ENCODE data around the gene AMIGO1.

The AMIGO1 gene

DNA sequence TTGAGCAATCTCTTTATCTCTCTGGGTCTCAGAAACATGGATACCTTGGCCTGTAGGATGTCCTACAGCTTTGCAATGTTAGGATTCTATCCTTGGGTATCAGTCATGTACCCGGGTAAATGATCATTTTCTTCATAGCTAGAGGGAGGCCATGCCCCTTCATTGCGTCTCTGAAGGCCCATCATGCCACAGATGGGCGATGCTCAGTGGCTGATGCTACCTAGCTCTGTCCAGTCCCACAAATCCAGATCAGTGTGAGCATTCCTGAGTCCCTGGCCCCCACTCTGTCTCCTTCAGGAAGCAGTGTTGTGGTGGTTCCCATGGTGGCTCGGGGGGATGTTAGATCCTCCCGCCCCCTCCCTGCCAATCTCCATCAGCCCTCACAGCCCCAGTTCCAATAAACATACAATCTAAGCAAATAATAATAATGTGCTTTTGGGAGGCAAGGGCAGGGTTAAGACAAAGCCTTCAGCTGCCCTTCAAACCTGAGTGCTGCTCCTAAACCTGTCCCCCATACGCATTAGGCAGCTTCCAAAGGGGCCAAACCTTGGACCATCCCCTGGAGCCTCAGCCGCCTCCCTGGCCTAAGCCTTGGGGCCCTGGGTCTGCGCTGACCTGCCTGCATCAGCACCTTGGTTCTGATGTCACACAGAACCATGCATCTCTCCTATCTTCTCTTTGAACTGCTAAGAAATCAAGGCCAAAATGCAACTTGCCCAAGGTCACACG is 29.5 kb upstream of the AMIGO1 start:
- no peak for DNase-seq (ENCODE audit: low read depth)
- TF ChIP-seq, protein P1, sequence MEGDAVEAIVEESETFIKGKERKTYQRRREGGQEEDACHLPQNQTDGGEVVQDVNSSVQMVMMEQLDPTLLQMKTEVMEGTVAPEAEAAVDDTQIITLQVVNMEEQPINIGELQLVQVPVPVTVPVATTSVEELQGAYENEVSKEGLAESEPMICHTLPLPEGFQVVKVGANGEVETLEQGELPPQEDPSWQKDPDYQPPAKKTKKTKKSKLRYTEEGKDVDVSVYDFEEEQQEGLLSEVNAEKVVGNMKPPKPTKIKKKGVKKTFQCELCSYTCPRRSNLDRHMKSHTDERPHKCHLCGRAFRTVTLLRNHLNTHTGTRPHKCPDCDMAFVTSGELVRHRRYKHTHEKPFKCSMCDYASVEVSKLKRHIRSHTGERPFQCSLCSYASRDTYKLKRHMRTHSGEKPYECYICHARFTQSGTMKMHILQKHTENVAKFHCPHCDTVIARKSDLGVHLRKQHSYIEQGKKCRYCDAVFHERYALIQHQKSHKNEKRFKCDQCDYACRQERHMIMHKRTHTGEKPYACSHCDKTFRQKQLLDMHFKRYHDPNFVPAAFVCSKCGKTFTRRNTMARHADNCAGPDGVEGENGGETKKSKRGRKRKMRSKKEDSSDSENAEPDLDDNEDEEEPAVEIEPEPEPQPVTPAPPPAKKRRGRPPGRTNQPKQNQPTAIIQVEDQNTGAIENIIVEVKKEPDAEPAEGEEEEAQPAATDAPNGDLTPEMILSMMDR (IDR thresholded peaks at IDR 0.05; ENCODE audit: low read depth, low read length, missing control alignments) = no peak
- H3K4me3 ChIP-seq (ENCODE audit: low read depth, low read length) = no peak overlapping the region
- in situ Hi-C loops (cut with HindIII; ENCODE audit: low sequenced_read_pairs) = loop anchor here (5.0 to 10.0 kb wide), 3 partner anchors 47 to 228 kb away; partner anchors contain the start of gene CYB561D1

DNA sequence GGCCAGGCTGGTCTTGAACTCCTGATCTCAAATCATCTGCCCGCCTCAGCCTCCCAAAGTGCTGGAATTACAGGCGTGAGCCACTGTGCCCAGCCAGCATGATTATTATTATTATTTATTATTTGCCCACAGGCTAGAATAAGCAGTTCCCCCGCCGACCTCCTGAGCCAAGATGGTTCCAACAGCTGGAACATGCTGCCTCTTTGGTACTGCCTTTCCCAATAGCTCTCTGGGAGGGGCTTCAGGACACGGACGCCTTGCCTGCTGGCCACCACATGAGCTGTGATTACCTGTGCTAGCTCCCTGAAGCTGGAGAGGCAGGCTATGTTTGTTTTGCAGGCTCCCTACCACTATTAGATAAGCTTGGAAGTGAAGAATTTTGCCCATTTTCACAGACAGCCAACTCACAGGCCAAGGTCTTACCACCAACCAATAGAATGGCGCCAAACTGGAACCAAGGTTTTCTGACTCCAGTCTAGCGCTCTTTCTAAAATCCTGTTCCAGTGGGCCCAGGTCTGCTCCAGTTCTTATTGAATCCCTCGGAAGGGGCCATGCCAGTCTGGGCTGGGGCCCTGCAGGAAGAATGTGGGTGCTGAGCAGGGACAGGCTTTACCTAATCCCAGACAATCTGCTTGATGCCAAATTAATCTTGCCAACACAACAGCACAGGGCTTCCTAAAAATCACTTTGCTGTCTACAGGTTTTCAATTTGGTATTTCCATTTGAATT is 28.1 kb upstream of the AMIGO1 start:
- no peak overlapping the region for H3K4me3 ChIP-seq (ENCODE audit: low read depth, low read length)
- TF ChIP-seq, protein P1 (IDR thresholded peaks at IDR 0.05; ENCODE audit: low read depth, low read length, missing control alignments) = no peak
- in situ Hi-C loops (cut with HindIII; ENCODE audit: low sequenced_read_pairs) = loop anchor here (5.0 to 10.0 kb wide), 3 partner anchors 45 to 230 kb away; partner anchors contain the start of gene CYB561D1
- DNase-seq (ENCODE audit: low read depth) = no peak

DNA sequence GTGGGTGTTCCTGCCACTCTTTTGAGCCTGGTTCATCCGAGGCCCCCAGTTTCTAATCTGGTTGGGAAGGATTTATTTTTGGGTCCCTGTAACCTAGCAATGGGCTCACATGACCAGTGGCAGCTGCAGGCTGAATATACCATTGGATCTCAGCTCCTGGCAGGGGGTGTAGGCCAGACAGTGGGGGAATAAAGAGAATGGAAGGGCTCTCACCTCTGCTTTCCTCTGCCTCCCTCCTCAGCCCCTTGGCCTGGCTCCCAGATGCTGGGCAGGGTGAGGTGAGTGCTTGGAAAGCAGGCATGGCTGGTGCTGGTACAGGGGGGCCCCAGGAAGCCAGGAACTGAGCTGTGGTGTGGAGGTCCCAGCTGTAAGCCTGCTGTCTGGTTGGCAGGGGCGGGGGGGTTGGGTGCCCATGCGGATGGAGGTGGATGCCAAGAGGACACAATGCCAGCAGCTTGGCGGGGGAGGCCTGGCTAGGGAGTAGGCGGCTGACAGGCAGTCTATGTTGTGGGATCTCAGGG is 26.5 kb upstream of the AMIGO1 start:
- no peak for DNase-seq (ENCODE audit: low read depth)
- in situ Hi-C loops (cut with HindIII; ENCODE audit: low sequenced_read_pairs) = loop anchor here (5.0 to 10.0 kb wide), 3 partner anchors 44 to 231 kb away; partner anchors contain the start of gene CYB561D1
- TF ChIP-seq, protein P1 (IDR thresholded peaks at IDR 0.05; ENCODE audit: low read depth, low read length, missing control alignments) = no peak
- H3K4me3 ChIP-seq (ENCODE audit: low read depth, low read length) = no peak overlapping the region

DNA sequence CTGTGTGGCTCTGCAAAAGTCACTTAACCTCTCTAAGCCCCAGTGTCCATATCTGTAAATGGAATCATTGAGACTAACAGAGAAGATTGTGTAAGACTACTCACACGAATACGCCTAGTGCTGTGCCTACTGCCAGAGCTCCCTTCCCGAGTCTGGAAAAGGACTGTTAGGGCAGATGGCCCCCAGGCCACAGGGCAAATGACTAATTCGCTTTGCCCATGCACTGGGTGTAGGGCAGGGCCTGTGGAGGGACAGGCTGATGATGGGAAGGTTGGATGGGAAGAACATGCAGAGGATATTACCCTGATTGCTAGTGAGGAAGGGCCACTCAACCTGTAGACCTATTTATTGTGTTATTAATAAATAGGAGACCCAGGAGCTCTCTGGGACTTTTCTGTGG is 26.0 kb upstream of the AMIGO1 start:
- DNase-seq (ENCODE audit: low read depth) = no peak
- in situ Hi-C loops (cut with HindIII; ENCODE audit: low sequenced_read_pairs) = loop anchor here (5.0 to 10.0 kb wide), 3 partner anchors 43 to 232 kb away; partner anchors contain the start of gene CYB561D1
- H3K4me3 ChIP-seq (ENCODE audit: low read depth, low read length) = no peak overlapping the region
- TF ChIP-seq, protein P1 (IDR thresholded peaks at IDR 0.05; ENCODE audit: low read depth, low read length, missing control alignments) = no peak

DNA sequence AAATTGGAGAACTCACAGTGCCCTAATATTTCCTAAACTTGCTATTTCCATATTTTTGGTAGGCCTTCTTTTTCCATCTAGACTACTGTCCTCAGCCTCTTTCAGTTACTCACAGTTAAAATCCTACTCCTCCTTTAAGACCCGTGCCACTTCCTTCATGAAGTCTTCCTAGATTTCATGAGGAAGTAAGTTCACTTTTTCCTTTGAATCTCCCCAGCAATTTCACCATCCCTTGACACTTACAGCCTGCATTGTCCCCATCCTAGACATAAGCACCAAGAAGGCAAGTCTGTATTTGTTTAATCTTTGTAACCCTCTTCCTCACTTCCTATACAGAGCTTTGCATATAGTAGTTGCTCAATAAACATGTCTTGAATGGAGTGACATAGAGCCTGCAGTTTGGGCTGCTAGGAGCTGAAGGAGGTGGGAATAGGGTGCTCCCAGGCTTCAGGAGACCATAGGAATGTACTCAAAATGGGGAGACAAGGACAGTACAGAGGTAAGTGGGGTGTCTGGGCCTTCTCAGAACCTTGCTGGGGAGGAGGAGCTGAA is 24.9 kb upstream of the AMIGO1 start:
- DNase-seq (ENCODE audit: low read depth) = no peak
- in situ Hi-C loops (cut with HindIII; ENCODE audit: low sequenced_read_pairs) = loop anchor here (10.0 kb wide), 1 partner anchor 110 kb away; no protein-coding TSS in a partner anchor
- TF ChIP-seq, protein P1 (IDR thresholded peaks at IDR 0.05; ENCODE audit: low read depth, low read length, missing control alignments) = no peak
- no peak overlapping the region for H3K4me3 ChIP-seq (ENCODE audit: low read depth, low read length)

All from astrocyte of the cerebellum (primary cell).